NCI-H1048 (cell line): Measurements from ENCODE around the gene CTSC.
"Not testable (repeated sequence)": the region's sequence is repeated elsewhere in the genome, so short reads cannot be mapped to it uniquely, and the experiment has no call there.

ENCODE experiments used
- DNase-seq: peaks from one replicate; lab custom pipeline; 2025; lab: John Stamatoyannopoulos, UW

CTSC gene

GRCh38 chr11:88281317-88281712 lies 56.2 kb downstream of the CTSC start:
- no peak for DNase-seq

DNA sequence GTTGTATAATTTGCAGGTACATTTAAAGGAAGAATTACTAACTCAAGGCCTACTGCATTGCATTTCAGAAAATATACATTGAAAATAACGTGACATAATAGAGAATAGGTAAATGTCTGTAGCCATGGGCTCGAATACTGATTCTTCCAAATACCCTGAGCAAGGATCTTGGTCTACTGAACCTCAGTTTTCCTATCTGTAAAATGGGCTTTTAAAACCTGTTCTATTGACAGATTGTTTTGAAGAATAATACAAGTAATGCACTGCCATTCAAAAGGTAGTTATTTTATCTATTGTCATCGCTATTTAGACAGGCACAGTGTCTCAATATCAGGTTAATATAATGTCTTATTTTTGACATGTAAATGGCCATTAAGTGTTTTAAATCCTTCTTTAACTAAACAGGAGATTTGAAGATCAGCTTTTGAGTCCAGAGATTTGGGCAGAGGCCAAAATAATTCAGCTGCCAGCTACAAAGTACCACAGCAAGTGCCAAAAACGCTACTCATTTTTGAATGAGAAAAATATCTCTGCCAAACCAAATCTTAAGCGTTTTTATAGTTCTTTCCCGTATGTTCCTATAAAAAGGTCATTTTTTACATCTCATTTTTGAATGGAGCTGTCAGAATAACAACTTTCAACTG lies 56.7 kb downstream of the CTSC start:
- no peak for DNase-seq

GRCh38 chr11:88277349-88277915 lies 60.1 kb downstream of the CTSC start:
- no peak for DNase-seq

GRCh38 chr11:88275636-88276035 lies 61.9 kb downstream of the CTSC start:
- DNase-seq: no peak

DNA sequence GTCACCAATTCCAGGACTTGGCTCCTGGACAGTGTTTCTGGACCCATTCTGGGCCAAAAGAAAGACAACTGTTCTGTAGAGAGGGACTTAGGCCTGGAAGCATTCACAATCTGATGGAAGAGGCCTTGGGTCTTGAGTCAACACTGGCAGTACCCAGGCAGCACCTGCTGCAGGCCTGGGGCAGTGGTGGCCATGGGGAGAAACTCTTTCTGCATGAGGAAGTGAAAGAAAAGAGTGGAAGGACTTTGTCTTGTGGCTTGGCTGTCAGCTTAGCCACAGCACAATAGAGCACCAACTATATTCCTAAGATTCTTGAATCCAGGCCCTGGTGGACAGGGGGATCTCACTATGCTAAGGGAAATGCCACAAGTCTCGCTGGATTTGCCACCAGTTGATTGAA lies 70.6 kb downstream of the CTSC start:
- DNase-seq: no peak

- DNase-seq: no peak
Measured at GRCh38 chr11:88266157-88266556, 71.4 kb downstream of the CTSC start.

DNA sequence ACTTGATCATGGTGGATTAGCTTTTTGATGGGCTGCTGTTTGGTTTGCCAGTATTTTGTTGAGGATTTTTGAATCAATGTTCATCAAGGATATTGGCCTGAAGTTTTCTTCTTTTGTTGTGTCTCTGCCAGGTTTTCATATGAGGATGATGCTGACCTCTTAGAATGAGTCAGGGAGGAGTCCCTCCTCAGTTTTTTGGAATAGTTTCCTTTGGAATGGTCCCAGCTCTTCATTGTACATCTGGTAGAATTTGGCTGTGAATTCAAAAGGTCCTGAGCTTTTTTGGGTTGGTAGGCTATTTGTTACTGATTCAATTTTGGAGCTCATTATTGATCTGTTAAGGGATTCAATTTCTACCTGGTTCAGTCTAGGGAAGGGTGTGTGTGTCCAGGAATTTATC lies 78.1 kb downstream of the CTSC start:
- no peak for DNase-seq

GRCh38 chr11:88252208-88252607 lies 85.3 kb downstream of the CTSC start:
- DNase-seq: no peak

DNA sequence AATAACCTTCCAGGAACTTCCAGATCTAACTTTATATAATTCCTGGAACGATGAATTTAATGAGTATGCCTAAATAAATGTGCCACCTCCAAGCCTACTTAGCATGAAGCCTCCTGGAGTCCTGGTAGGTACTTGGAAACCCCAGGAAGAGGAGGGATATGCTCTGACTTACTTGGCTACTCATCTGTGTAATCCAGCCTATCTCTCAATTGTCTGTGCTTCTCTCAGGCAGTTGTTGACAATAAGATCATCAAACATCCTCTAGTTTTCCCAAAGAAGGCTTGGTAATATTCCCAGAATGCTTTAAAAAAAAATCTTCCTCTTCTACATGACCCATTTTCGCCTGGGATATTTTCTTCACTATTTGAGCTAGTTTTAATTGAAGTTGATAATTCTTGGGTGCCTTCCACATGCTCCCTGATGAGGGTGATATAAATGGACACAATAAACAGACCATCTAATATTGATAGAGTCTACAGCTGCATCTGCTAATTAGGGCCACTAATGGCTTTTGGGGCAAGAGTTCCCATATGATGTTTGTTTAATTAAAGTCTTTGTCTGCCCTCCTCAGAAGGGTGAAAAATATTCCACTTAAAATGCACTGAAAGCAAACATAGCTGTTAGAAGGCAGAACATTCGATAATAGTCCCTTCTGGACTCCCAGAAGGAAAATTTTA lies 86.8 kb downstream of the CTSC start:
- no peak for DNase-seq

- no peak for DNase-seq
Measured at GRCh38 chr11:88249706-88250105, 87.8 kb downstream of the CTSC start.

DNA sequence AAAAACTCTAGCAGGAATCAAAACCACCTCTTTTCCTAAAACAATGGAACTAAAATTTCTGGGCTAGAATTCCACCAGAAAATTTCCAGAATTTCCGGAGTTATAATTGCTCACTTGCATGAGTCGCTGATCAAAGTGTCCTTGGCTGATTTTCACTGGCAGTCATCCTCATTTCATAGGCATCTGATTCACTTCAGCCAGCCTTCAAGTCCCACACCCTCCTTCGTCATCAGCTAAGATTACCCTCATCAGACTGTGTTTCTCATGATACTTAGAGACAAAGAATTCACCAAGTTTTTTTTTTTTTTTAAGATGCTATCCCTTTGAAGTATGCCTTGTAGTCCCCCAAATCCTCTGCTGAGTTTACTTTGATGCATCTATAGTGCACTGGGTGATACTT lies 90.8 kb downstream of the CTSC start:
- DNase-seq: no peak

- not testable (repeated sequence) for DNase-seq
Measured at GRCh38 chr11:88245576-88245975, 92.0 kb downstream of the CTSC start.
